Activated naive CD4-positive, alpha-beta T cell treated with anti-CD3 and anti-CD28 coated beads, Interleukin-2, amount 50 U/mL, for 24 hours (primary cell): ENCODE measurements around the gene IL3RA.
"Not testable (repeated sequence)": the region's sequence is repeated elsewhere in the genome, so short reads cannot be mapped to it uniquely, and the experiment has no call there.

Experiments used
- H3K27ac Mint-ChIP-seq: one replicate; pipeline ENCODE4 v1.8.0; 2021; ENCODE audit warnings: mild to moderate bottlenecking, mixed read lengths
- H3K27me3 Mint-ChIP-seq: one replicate; pipeline ENCODE4 v1.8.0; 2021; ENCODE audit warnings: mixed read lengths
- H3K36me3 Mint-ChIP-seq: one replicate; pipeline ENCODE4 v1.8.0; 2021; ENCODE audit warnings: mixed read lengths
- H3K4me1 Mint-ChIP-seq: one replicate; pipeline ENCODE4 v1.8.0; 2021; ENCODE audit warnings: mixed read lengths
- H3K4me3 Mint-ChIP-seq: one replicate; pipeline ENCODE4 v1.8.0; 2021; ENCODE audit warnings: mild to moderate bottlenecking, mixed read lengths
- H3K9me3 Mint-ChIP-seq: one replicate; pipeline ENCODE4 v1.8.0; 2021; ENCODE audit warnings: mixed read lengths

IL3RA gene

DNA sequence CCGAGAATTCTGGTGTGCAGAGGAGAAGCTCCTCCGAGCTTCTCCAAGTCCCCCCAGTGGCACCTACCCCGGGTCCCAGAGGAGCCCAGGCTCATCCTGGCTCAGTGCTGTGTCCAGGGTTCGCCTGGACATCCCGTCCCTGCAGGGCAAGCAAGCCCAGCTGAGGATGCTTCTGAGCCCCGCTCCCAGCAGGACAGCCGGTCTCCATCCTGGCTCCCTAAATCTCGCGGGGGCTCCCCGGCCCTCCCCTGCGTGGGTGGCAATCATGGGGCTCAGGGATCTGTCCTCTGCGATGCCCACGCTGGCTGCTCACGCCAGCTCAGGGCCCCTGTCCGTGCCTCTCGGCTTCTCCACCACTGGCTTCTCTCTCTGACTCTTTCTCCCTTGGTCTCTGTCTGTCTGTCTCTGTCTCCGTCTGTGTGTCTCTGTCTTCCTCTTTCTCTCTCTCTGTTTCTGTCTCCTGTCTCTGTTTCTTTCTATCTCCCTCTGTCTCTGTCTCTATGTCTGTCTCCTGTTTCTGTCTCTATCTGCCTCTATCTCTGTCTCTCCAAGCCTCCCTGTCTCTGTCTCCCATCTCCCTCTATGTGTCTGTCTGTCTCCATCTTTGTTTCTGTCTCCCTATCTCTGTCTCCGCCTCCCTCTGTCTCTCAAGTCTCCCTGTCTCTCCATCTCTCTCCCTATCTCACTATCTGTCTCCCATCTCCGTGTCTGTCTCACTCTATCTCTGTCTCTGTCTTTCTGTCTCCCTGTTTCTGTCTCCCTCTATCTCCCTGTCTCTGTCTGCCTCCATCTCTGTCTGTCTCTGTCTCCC is 83.2 kb downstream of the IL3RA start:
- Mint-ChIP-seq H3K27ac (peak overlapping the region; percentile 52), H3K4me1 (no peaks in the 10 kb centered on the region), H3K9me3 (peaks cover 2% of the 10 kb centered on the region), H3K27me3 (no peaks in the 10 kb centered on the region), H3K36me3 (peaks cover 25% of the 10 kb centered on the region), H3K4me3 (no peak overlapping the region)

- no peaks in the 10 kb centered on the region for H3K4me1 Mint-ChIP-seq
- H3K4me3 Mint-ChIP-seq, result no peak overlapping the region
- H3K27ac Mint-ChIP-seq, result peak overlapping the region; percentile 15
- H3K27me3 Mint-ChIP-seq, result no peaks in the 10 kb centered on the region
- H3K9me3 Mint-ChIP-seq, result peaks cover 6% of the 10 kb centered on the region
- peaks cover 26% of the 10 kb centered on the region for H3K36me3 Mint-ChIP-seq
Measured at GRCh38 chrX:1420371-1420770, 83.8 kb downstream of the IL3RA start.

- no peaks in the 10 kb centered on the region for H3K27me3 Mint-ChIP-seq
- no peak overlapping the region for H3K4me3 Mint-ChIP-seq
- no peak overlapping the region for H3K27ac Mint-ChIP-seq
- no peaks in the 10 kb centered on the region for H3K4me1 Mint-ChIP-seq
- peaks cover 26% of the 10 kb centered on the region for H3K36me3 Mint-ChIP-seq
- H3K9me3 Mint-ChIP-seq, result peaks cover 6% of the 10 kb centered on the region
Measured at GRCh38 chrX:1421433-1422134, 85.0 kb downstream of the IL3RA start.

GRCh38 chrX:1422135-1422465 is 85.5 kb downstream of the IL3RA start:
- no peak overlapping the region for H3K4me3 Mint-ChIP-seq
- H3K36me3 Mint-ChIP-seq, result peaks cover 26% of the 10 kb centered on the region
- H3K4me1 Mint-ChIP-seq, result no peaks in the 10 kb centered on the region
- H3K27me3 Mint-ChIP-seq, result no peaks in the 10 kb centered on the region
- no peak overlapping the region for H3K27ac Mint-ChIP-seq
- H3K9me3 Mint-ChIP-seq, result peaks cover 6% of the 10 kb centered on the region

DNA sequence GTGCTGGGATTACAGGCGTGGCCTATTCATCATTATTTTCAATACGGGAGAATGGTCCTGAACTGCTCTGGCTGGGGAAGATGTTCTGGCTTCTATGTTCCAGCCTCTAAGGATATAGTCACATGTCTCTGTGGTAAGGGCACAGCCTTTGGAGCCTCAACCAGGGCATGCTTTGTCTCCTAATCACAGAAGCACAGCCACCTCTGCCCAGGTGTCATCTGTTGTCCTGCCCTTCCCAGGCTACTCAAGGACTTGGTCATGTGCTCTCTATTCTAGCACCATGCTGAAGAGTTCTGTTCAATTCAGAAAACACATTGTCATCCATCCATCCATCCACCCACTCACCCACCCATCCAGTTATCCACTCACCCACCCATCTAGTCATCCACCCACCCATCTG is 86.6 kb downstream of the IL3RA start:
- Mint-ChIP-seq H3K4me3 (no peak overlapping the region), H3K4me1 (no peaks in the 10 kb centered on the region), H3K9me3 (peaks cover 6% of the 10 kb centered on the region), H3K27me3 (no peaks in the 10 kb centered on the region), H3K27ac (no peak overlapping the region), H3K36me3 (peaks cover 26% of the 10 kb centered on the region)

GRCh38 chrX:1424147-1424851 is 87.7 kb downstream of the IL3RA start:
- Mint-ChIP-seq H3K9me3 (peaks cover 6% of the 10 kb centered on the region), H3K27me3 (no peaks in the 10 kb centered on the region), H3K27ac (no peak overlapping the region), H3K4me3 (no peak overlapping the region), H3K4me1 (no peaks in the 10 kb centered on the region), H3K36me3 (peaks cover 26% of the 10 kb centered on the region)

GRCh38 chrX:1425381-1425780 is 88.8 kb downstream of the IL3RA start:
- Mint-ChIP-seq H3K27me3 (no peaks in the 10 kb centered on the region), H3K27ac (no peak overlapping the region), H3K4me3 (no peak overlapping the region), H3K36me3 (peaks cover 20% of the 10 kb centered on the region), H3K9me3 (peaks cover 6% of the 10 kb centered on the region), H3K4me1 (no peaks in the 10 kb centered on the region)

GRCh38 chrX:1426321-1426720 is 89.7 kb downstream of the IL3RA start:
- not testable (repeated sequence) for H3K27me3 Mint-ChIP-seq, H3K4me1 Mint-ChIP-seq
- peaks cover 20% of the 10 kb centered on the region for H3K36me3 Mint-ChIP-seq

GRCh38 chrX:1427756-1428155 is 91.2 kb downstream of the IL3RA start:
- Mint-ChIP-seq H3K27ac (no peak overlapping the region), H3K36me3 (peaks cover 17% of the 10 kb centered on the region), H3K4me1 (no peaks in the 10 kb centered on the region), H3K27me3 (no peaks in the 10 kb centered on the region), H3K9me3 (peaks cover 6% of the 10 kb centered on the region), H3K4me3 (no peak overlapping the region)

More at GRCh38 chrX:1426321-1426720, 89.7 kb downstream of the IL3RA start:
- not testable (repeated sequence) for H3K9me3 Mint-ChIP-seq, H3K27ac Mint-ChIP-seq, H3K4me3 Mint-ChIP-seq

GRCh38 chrX:1430451-1430850 is 93.9 kb downstream of the IL3RA start:
- Mint-ChIP-seq H3K27ac (no peak overlapping the region), H3K9me3 (no peaks in the 10 kb centered on the region), H3K4me3 (no peak overlapping the region), H3K27me3 (no peaks in the 10 kb centered on the region), H3K36me3 (peaks cover 5% of the 10 kb centered on the region), H3K4me1 (no peaks in the 10 kb centered on the region)
